WTC11 (cell line): ENCODE measurements around the gene PPCDC. TPM values are rescaled to one million over a fixed set of nuclear protein-coding genes. Genes with fewer than 3 reads are reported as not detected.

Experiments
- ATAC-seq: fragments of 200-7000 bp; cut with Tn5 transposase; 2 replicates; pipeline ENCODE4 v1.10.0; 2021; ENCODE audit warnings: mild to moderate bottlenecking, moderate library complexity
- CTCF ChIA-PET: fragments of 300-600 bp; sonication (Branson Sonifier 250); formaldehyde crosslinking; loops from one replicate; lab custom pipeline; 2021; ENCODE audit warnings: antibody characterized with exemption; lab: Charles Lee
- POLR2A ChIA-PET: fragments of 350-600 bp; sonication (Branson Sonifier 250); formaldehyde crosslinking; loops from one replicate; lab custom pipeline; 2021; ENCODE audit warnings: antibody characterized with exemption; lab: Charles Lee
- DNase-seq: peaks from one replicate; pipeline ENCODE4 v3.0.0; 2021; ENCODE audit warnings: low spot score
- H3K27ac Mint-ChIP-seq: 2 replicates; pipeline ENCODE4 v1.8.0; 2021; ENCODE audit warnings: mixed read lengths
- H3K27me3 Mint-ChIP-seq: 2 replicates; pipeline ENCODE4 v1.8.0; 2021; ENCODE audit warnings: low read depth, mild to moderate bottlenecking, moderate library complexity, mixed read lengths
- H3K36me3 Mint-ChIP-seq: 2 replicates; pipeline ENCODE4 v1.8.0; 2021; ENCODE audit warnings: mixed read lengths
- H3K4me1 Mint-ChIP-seq: 2 replicates; pipeline ENCODE4 v1.8.0; 2022; ENCODE audit warnings: mixed read lengths
- H3K4me3 Mint-ChIP-seq: 2 replicates; pipeline ENCODE4 v1.8.0; 2021; ENCODE audit warnings: mild to moderate bottlenecking, moderate library complexity, mixed read lengths
- H3K9me3 Mint-ChIP-seq: 2 replicates; pipeline ENCODE4 v1.8.0; 2021; ENCODE audit warnings: mixed read lengths
- CBFB ChIP-seq: sonication (generic); formaldehyde crosslinking; IDR thresholded peaks from 2 replicates; pipeline ENCODE4 v1.8.1; 2022; ENCODE audit warnings: mild to moderate bottlenecking, low read depth, missing genetic modification reagents
- SMAD3 ChIP-seq: sonication (generic); formaldehyde crosslinking; IDR thresholded peaks from 2 replicates; pipeline ENCODE4 v1.8.0; 2022; ENCODE audit warnings: missing genetic modification reagents, mild to moderate bottlenecking, borderline replicate concordance
- TCF7 ChIP-seq: sonication (generic); formaldehyde crosslinking; IDR thresholded peaks from 2 replicates; pipeline ENCODE4 v1.8.0; 2022; ENCODE audit warnings: mild to moderate bottlenecking, low read depth, missing genetic modification reagents, moderate library complexity
- TEAD1 ChIP-seq: sonication (generic); formaldehyde crosslinking; IDR thresholded peaks from 2 replicates; pipeline ENCODE4 v1.8.0; 2022; ENCODE audit warnings: mild to moderate bottlenecking, missing genetic modification reagents
- ZBTB43 ChIP-seq: sonication (generic); formaldehyde crosslinking; IDR thresholded peaks from 2 replicates; pipeline ENCODE4 v1.8.1; 2023; ENCODE audit warnings: mild to moderate bottlenecking, missing genetic modification reagents
- ZNF219 ChIP-seq: sonication (generic); formaldehyde crosslinking; IDR thresholded peaks from 2 replicates; pipeline ENCODE4 v1.8.0; 2023; ENCODE audit warnings: missing genetic modification reagents, mild to moderate bottlenecking, borderline replicate concordance
- total RNA-seq: library from RNA; stranded (reverse); gene quantifications from 3 replicates; pipeline ENCODE4 v1.2.3, GENCODE V29; 2021
- TF ChIP-seq, protein P1 (sequence below): fragments of 250-450 bp; sonication (Bioruptor Pico); IDR thresholded peaks from 2 replicates; pipeline ENCODE4 v1.9.0; 2021; ENCODE audit warnings: mild to moderate bottlenecking
- TF ChIP-seq, protein P2 (sequence below): sonication (generic); formaldehyde crosslinking; IDR thresholded peaks from 2 replicates; pipeline ENCODE4 v1.8.0; 2023; ENCODE audit warnings: missing genetic modification reagents
- TF ChIP-seq, protein P3 (sequence below): sonication (generic); formaldehyde crosslinking; conservative IDR thresholded peaks from 2 replicates; pipeline ENCODE4 v1.8.1; 2022; ENCODE audit warnings: mild to moderate bottlenecking, missing genetic modification reagents
- TF ChIP-seq, protein P4 (sequence below): sonication (generic); formaldehyde crosslinking; conservative IDR thresholded peaks from 2 replicates; pipeline ENCODE4 v1.8.1; 2023; ENCODE audit warnings: mild to moderate bottlenecking, low read depth, missing genetic modification reagents, moderate library complexity
- TF ChIP-seq, protein P5 (sequence below): fragments of 250-450 bp; sonication (Bioruptor Pico); IDR thresholded peaks from 2 replicates; pipeline ENCODE4 v1.9.0; 2021; ENCODE audit warnings: mild to moderate bottlenecking, borderline replicate concordance
- TF ChIP-seq, protein P6 (sequence below): fragments of 250-450 bp; sonication (Bioruptor Pico); conservative IDR thresholded peaks from 2 replicates; pipeline ENCODE4 v1.9.0; 2021; ENCODE audit warnings: mild to moderate bottlenecking
- TF ChIP-seq, protein P7 (sequence below): sonication (generic); formaldehyde crosslinking; IDR thresholded peaks from 2 replicates; pipeline ENCODE4 v1.8.1; 2023; ENCODE audit warnings: mild to moderate bottlenecking, missing genetic modification reagents, moderate library complexity

The PPCDC gene
- total RNA-seq, 1 experiment from 2014 or later: 30.1 TPM

- TF ChIP-seq, protein P1, sequence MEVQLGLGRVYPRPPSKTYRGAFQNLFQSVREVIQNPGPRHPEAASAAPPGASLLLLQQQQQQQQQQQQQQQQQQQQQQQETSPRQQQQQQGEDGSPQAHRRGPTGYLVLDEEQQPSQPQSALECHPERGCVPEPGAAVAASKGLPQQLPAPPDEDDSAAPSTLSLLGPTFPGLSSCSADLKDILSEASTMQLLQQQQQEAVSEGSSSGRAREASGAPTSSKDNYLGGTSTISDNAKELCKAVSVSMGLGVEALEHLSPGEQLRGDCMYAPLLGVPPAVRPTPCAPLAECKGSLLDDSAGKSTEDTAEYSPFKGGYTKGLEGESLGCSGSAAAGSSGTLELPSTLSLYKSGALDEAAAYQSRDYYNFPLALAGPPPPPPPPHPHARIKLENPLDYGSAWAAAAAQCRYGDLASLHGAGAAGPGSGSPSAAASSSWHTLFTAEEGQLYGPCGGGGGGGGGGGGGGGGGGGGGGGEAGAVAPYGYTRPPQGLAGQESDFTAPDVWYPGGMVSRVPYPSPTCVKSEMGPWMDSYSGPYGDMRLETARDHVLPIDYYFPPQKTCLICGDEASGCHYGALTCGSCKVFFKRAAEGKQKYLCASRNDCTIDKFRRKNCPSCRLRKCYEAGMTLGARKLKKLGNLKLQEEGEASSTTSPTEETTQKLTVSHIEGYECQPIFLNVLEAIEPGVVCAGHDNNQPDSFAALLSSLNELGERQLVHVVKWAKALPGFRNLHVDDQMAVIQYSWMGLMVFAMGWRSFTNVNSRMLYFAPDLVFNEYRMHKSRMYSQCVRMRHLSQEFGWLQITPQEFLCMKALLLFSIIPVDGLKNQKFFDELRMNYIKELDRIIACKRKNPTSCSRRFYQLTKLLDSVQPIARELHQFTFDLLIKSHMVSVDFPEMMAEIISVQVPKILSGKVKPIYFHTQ: no peak
- TF ChIP-seq CBFB (no peak), TEAD1 (no peak)
- TF ChIP-seq, protein P2, sequence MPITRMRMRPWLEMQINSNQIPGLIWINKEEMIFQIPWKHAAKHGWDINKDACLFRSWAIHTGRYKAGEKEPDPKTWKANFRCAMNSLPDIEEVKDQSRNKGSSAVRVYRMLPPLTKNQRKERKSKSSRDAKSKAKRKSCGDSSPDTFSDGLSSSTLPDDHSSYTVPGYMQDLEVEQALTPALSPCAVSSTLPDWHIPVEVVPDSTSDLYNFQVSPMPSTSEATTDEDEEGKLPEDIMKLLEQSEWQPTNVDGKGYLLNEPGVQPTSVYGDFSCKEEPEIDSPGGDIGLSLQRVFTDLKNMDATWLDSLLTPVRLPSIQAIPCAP: no peak
- TF ChIP-seq, protein P3, sequence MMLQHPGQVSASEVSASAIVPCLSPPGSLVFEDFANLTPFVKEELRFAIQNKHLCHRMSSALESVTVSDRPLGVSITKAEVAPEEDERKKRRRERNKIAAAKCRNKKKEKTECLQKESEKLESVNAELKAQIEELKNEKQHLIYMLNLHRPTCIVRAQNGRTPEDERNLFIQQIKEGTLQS (CRISPR knock-in tag): no peak
- TF ChIP-seq, all 79 proteins: peak for 0
Measured at GRCh38 chr15:75067123-75067830, 43.9 kb downstream of the PPCDC start (continued).

- no peak overlapping the region for H3K27ac Mint-ChIP-seq
Measured at GRCh38 chr15:75068748-75069147, 45.4 kb downstream of the PPCDC start.

More at GRCh38 chr15:75068748-75069147, 45.4 kb downstream of the PPCDC start:
- peaks cover 9% of the 10 kb centered on the region for H3K9me3 Mint-ChIP-seq
- ChIA-PET CTCF (no interaction called here), POLR2A (no interaction called here)
- H3K4me1 Mint-ChIP-seq: peaks cover 14% of the 10 kb centered on the region
- H3K36me3 Mint-ChIP-seq: peaks cover 7% of the 10 kb centered on the region
- H3K4me3 Mint-ChIP-seq: no peak overlapping the region
- no peak for TF ChIP-seq SMAD3 (CRISPR knock-in tag)
- TF ChIP-seq, protein P4, sequence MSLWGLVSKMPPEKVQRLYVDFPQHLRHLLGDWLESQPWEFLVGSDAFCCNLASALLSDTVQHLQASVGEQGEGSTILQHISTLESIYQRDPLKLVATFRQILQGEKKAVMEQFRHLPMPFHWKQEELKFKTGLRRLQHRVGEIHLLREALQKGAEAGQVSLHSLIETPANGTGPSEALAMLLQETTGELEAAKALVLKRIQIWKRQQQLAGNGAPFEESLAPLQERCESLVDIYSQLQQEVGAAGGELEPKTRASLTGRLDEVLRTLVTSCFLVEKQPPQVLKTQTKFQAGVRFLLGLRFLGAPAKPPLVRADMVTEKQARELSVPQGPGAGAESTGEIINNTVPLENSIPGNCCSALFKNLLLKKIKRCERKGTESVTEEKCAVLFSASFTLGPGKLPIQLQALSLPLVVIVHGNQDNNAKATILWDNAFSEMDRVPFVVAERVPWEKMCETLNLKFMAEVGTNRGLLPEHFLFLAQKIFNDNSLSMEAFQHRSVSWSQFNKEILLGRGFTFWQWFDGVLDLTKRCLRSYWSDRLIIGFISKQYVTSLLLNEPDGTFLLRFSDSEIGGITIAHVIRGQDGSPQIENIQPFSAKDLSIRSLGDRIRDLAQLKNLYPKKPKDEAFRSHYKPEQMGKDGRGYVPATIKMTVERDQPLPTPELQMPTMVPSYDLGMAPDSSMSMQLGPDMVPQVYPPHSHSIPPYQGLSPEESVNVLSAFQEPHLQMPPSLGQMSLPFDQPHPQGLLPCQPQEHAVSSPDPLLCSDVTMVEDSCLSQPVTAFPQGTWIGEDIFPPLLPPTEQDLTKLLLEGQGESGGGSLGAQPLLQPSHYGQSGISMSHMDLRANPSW: no peak
- TF ChIP-seq, protein P5, sequence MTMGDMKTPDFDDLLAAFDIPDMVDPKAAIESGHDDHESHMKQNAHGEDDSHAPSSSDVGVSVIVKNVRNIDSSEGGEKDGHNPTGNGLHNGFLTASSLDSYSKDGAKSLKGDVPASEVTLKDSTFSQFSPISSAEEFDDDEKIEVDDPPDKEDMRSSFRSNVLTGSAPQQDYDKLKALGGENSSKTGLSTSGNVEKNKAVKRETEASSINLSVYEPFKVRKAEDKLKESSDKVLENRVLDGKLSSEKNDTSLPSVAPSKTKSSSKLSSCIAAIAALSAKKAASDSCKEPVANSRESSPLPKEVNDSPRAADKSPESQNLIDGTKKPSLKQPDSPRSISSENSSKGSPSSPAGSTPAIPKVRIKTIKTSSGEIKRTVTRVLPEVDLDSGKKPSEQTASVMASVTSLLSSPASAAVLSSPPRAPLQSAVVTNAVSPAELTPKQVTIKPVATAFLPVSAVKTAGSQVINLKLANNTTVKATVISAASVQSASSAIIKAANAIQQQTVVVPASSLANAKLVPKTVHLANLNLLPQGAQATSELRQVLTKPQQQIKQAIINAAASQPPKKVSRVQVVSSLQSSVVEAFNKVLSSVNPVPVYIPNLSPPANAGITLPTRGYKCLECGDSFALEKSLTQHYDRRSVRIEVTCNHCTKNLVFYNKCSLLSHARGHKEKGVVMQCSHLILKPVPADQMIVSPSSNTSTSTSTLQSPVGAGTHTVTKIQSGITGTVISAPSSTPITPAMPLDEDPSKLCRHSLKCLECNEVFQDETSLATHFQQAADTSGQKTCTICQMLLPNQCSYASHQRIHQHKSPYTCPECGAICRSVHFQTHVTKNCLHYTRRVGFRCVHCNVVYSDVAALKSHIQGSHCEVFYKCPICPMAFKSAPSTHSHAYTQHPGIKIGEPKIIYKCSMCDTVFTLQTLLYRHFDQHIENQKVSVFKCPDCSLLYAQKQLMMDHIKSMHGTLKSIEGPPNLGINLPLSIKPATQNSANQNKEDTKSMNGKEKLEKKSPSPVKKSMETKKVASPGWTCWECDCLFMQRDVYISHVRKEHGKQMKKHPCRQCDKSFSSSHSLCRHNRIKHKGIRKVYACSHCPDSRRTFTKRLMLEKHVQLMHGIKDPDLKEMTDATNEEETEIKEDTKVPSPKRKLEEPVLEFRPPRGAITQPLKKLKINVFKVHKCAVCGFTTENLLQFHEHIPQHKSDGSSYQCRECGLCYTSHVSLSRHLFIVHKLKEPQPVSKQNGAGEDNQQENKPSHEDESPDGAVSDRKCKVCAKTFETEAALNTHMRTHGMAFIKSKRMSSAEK (CRISPR knock-in tag): no peak
- no peak for TF ChIP-seq TCF7 (CRISPR knock-in tag)
- no peak for TF ChIP-seq ZBTB43
- no peak for TF ChIP-seq ZNF219 (CRISPR knock-in tag)
- TF ChIP-seq, protein P6, sequence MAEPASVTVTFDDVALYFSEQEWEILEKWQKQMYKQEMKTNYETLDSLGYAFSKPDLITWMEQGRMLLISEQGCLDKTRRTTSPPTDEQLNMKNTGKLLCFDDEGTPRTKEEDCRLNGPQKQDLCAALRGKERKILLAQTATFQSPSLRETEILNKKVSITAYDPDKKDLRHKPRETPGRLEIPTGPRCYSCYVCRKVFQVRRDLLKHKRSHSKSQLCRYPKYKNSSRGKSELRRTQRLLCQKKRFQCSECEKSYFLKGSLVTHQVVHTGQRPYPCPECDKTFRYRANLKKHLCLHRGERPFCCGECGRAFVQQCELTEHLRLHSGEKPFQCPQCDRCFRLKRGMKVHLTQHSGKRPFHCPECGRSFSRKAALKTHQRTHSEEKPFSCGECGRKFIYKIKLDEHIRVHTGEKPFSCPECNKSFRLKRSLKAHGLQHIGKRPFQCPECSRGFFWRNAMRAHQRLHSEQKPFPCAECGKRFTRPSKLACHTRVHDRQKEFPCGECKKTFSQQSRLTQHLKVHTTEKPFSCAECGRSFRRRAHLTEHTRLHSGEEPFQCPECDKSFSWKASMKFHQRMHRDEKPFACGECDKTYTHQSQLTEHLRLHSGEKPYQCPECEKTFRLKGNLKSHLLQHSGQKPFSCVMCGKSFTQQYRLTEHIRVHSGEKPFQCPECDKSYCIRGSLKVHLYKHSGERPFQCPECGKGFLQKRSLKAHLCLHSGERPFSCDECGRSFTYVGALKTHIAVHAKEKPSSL (CRISPR knock-in tag): no peak
- TF ChIP-seq, protein P7, sequence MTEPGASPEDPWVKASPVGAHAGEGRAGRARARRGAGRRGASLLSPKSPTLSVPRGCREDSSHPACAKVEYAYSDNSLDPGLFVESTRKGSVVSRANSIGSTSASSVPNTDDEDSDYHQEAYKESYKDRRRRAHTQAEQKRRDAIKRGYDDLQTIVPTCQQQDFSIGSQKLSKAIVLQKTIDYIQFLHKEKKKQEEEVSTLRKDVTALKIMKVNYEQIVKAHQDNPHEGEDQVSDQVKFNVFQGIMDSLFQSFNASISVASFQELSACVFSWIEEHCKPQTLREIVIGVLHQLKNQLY: no peak
- peaks cover 24% of the 10 kb centered on the region for H3K27me3 Mint-ChIP-seq
- ATAC-seq (no peak), DNase-seq (no peak)
